Thyroid gland (tissue), 4 donors: Measurements from ENCODE around the gene REXO1. TPM values are rescaled to one million over a fixed set of nuclear protein-coding genes. Genes with fewer than 3 reads are reported as not detected.

Experiments used
- DNase-seq, 2 donors: peaks; one replicate each; pipeline ENCODE4 v3.0.0-alpha.2; 2019
- H3K27ac ChIP-seq, 3 donors: fragments of 200-600 bp; sonication (generic); 1 replicate in 2 of 3; 2 replicates in 1 of 3; pipeline ENCODE4 v1.5.1; 2016 to 2019; ENCODE audit warnings: mild to moderate bottlenecking in 1 of 3, moderate library complexity in 1 of 3
- H3K27me3 ChIP-seq: fragments of 200-600 bp; sonication (generic); one replicate; pipeline ENCODE4 v1.5.1; 2019
- H3K36me3 ChIP-seq, 2 donors: fragments of 200-600 bp; sonication (generic); one replicate each; pipeline ENCODE4 v1.5.1; 2016 to 2019
- H3K4me1 ChIP-seq, 2 donors: fragments of 200-600 bp; sonication (generic); one replicate each; pipeline ENCODE4 v1.5.1; 2017 to 2019
- H3K4me3 ChIP-seq, 3 donors: fragments of 200-600 bp; sonication (generic); replicated peaks in 1 of 3; 1 replicate in 2 of 3; 2 replicates in 1 of 3; pipeline ENCODE4 v1.5.1; 2016; ENCODE audit warnings: mild to moderate bottlenecking in 1 of 3
- H3K9me3 ChIP-seq: fragments of 200-600 bp; sonication (generic); one replicate; pipeline ENCODE4 v1.5.1; 2017
- POLR2A ChIP-seq, 2 donors: fragments of 450-650 bp; IDR thresholded peaks; one replicate each; pipeline ENCODE4 v1.6.1; 2017; ENCODE audit warnings: antibody characterized with exemption in 2 of 2, mild to moderate bottlenecking in 2 of 2, moderate library complexity in 1 of 2
- WGBS, 2 donors: methylation state at CpG; one replicate each; pipeline ENCODE4 v1.1.5; 2017; 5-methylcytosine and 5-hydroxymethylcytosine counted together
- intact Hi-C: fragments of 100-400 bp; cut with DNase I; formaldehyde crosslinking; loops from one replicate; pipeline ENCODE4 v1.15.1; 2023
- total RNA-seq, 4 donors: library from RNA; depleted of rRNA; stranded (reverse); fragments of >200 nt; gene quantifications; one replicate each; pipeline ENCODE4 v1.2.3, GENCODE V29; 2016
- TF ChIP-seq, protein P1 (sequence below), 6 experiments: fragments of 200-600 bp in 3 of 6; fragments of 450-650 bp in 3 of 6; sonication (generic) in 3 of 6; IDR thresholded peaks; one replicate each; pipeline ENCODE4 v1.5.1; 2016 to 2019; ENCODE audit warnings: antibody characterized with exemption in 6 of 6, mild to moderate bottlenecking in 2 of 6, inconsistent platforms in 1 of 6, moderate library complexity in 1 of 6

REXO1 gene
- total RNA-seq, 4 donors from 2014 or later = 14.0 to 21.8 (median 17.2) TPM

DNA sequence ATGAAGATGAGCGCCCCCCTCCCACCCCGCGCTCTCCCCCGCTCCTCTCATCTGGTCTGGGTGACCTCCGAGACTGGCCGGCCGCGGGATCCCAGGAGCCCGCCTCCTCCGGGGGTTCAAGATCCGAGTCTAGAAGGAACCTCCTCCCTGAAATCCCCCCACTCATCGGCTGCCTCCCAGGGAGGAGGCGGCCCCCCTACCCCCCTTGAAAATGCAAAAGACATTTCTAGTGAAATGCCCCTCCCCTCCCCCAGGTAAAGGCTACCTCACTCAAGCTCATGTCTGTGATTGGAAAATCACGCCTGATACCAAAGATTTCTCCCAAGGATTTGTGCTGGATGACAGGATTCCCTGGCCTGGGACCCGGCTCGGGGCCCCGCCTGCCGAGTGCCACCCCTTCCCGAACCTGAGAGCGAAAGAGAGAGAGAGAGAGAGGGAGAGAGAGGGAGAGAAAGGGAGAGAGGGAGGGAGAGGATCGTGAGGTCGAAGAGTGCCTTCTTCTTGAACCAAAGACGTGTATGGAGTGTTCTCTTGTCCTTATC is 71.6 kb downstream of the REXO1 start:
- Histone ChIP-seq H3K27ac (no peak overlapping the region), H3K27me3 (peaks cover 36% of the 10 kb centered on the region)
- TF ChIP-seq POLR2A (IDR thresholded peaks at IDR 0.05) = no peak
- TF ChIP-seq, protein P1, sequence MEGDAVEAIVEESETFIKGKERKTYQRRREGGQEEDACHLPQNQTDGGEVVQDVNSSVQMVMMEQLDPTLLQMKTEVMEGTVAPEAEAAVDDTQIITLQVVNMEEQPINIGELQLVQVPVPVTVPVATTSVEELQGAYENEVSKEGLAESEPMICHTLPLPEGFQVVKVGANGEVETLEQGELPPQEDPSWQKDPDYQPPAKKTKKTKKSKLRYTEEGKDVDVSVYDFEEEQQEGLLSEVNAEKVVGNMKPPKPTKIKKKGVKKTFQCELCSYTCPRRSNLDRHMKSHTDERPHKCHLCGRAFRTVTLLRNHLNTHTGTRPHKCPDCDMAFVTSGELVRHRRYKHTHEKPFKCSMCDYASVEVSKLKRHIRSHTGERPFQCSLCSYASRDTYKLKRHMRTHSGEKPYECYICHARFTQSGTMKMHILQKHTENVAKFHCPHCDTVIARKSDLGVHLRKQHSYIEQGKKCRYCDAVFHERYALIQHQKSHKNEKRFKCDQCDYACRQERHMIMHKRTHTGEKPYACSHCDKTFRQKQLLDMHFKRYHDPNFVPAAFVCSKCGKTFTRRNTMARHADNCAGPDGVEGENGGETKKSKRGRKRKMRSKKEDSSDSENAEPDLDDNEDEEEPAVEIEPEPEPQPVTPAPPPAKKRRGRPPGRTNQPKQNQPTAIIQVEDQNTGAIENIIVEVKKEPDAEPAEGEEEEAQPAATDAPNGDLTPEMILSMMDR (IDR thresholded peaks at IDR 0.05) = no peak

DNA sequence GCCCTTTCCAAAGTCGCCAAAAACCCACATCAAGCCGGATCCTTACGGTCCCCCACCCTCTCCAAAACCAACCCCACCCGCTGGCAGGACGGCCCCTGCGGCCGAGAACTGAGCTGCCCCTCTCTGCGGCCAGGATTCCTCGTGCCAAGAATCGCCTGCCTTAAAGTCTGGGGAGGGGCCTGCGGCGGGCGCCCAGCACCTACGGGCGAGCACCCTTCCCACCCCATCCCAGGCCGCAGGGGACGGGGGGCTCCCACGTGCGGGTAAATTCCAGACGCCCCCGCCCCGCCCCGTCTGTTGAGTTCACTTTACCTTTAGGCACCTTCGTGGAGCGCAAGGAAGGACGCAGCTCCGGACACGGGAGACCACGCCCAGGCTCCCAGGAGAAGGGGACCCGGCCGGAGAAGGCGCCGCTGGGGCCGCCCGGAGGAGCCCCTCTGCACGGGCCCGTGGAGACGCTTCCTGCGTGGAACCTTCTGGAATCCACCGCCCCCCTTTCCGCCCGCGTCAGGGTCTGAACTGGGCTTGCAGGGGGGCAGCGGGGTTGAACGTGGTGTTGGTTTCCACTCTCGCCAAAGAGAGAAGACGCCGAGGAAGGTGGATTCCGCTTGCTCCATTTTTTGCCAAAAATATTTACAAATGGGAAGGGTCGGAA is 72.2 kb downstream of the REXO1 start:
- no peak for DNase-seq
- intact Hi-C loops = no loop called here
- Histone ChIP-seq H3K9me3 (no peaks in the 10 kb centered on the region), H3K4me1 (peaks cover 0 to 4% of the 10 kb centered on the region in 2 donors), H3K36me3 (no peaks in the 10 kb centered on the region), H3K27ac (no peak overlapping the region), H3K27me3 (peaks cover 36% of the 10 kb centered on the region), H3K4me3 (no peak overlapping the region)
- TF ChIP-seq POLR2A (IDR thresholded peaks at IDR 0.05) = no peak
- TF ChIP-seq, protein P1 (IDR thresholded peaks at IDR 0.05) = no peak
- WGBS, 2 donors = 3 to 5% methylated on average over 11 to 28 of the region's 50 CpGs

More for the DNA sequence above, 71.6 kb downstream of the REXO1 start:
- intact Hi-C loops = no loop called here
- WGBS, 2 donors = 4 to 7% methylated on average over 13 to 23 of the region's 23 CpGs
- Histone ChIP-seq H3K4me1 (peaks cover 0 to 4% of the 10 kb centered on the region in 2 donors), H3K9me3 (no peaks in the 10 kb centered on the region), H3K4me3 (no peak overlapping the region), H3K36me3 (no peaks in the 10 kb centered on the region)
- DNase-seq = no peak

DNA sequence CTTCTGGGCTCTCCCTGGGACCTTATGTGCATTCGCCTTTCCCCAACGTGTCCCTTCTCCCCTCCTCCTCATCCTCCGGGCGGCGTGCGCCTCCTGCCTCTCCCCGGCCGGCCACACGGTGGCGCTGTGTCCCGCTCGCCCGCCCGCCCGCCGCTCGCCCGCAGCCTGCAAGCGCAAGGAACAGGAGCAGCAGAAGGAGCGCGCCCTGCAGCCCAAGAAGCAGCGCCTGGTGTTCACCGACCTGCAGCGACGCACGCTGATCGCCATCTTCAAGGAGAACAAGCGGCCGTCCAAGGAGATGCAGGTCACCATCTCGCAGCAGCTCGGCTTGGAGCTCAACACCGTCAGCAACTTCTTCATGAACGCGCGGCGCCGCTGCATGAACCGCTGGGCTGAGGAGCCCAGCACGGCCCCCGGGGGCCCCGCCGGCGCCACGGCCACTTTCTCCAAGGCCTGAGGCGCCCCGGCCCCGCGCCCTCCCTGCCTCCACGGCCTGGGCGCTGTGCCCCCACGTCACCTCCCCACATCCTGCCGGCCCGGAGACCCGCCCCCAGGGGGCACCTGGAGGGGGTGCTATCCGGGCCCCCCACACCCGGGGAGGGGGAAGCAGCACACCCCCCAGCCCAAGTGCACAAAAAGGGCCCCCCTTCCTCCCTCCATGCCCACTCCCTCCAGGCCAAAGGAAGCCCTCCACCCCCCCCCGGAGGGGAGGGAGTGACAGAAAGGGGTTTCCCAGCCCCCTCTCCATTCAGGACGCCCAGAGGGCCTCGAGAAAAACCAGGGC is 73.1 kb downstream of the REXO1 start:
- Histone ChIP-seq H3K4me3 (no peak overlapping the region), H3K4me1 (peaks cover 0 to 4% of the 10 kb centered on the region in 2 donors), H3K27ac (no peak overlapping the region), H3K9me3 (no peaks in the 10 kb centered on the region), H3K27me3 (peaks cover 31% of the 10 kb centered on the region), H3K36me3 (no peaks in the 10 kb centered on the region)
- no peak for DNase-seq
- WGBS, 2 donors = 5 to 9% methylated on average over 16 to 34 of the region's 59 CpGs
- intact Hi-C loops = no loop called here
- TF ChIP-seq POLR2A (IDR thresholded peaks at IDR 0.05) = no peak
- TF ChIP-seq, protein P1 (IDR thresholded peaks at IDR 0.05) = peak in 2 of 6 experiments; percentile 25 to 37

DNA sequence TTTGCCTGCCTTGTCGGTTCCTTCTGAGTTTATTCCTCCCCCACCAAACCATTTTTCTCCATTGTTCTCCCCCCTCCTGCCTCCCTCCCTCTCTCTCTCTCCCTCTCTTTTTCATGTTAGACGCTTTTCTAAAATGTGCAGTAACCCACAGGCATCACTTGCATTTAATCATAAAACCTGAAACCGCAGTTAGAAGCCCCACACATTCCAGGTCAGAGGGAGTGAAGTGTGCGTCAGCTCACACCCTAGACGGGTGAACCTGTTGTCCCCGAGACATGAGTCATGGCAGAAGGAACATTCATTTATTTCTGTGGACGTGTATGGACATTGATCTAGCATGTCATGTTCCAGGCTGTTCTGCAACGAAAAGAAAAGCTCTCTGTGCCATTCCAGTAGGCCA is 75.1 kb downstream of the REXO1 start:
- intact Hi-C loops = no loop called here

More for the DNA sequence above, 75.1 kb downstream of the REXO1 start:
- H3K27ac ChIP-seq = no peak overlapping the region
- DNase-seq = no peak
- no peaks in the 10 kb centered on the region for H3K36me3 ChIP-seq
- no peak overlapping the region for H3K4me3 ChIP-seq
- H3K4me1 ChIP-seq = peaks cover 0 to 4% of the 10 kb centered on the region in 2 donors
- peaks cover 33% of the 10 kb centered on the region for H3K27me3 ChIP-seq
- TF ChIP-seq POLR2A (IDR thresholded peaks at IDR 0.05) = no peak
- TF ChIP-seq, protein P1 (IDR thresholded peaks at IDR 0.05) = no peak
- 57 to 64% methylated on average over 8 of the region's 8 CpGs for WGBS, 2 donors
- H3K9me3 ChIP-seq = no peaks in the 10 kb centered on the region
